RWPE1 (cell line): Measurements from ENCODE around the gene KCNMA1.

Source experiments
- CTCF ChIA-PET: fragments of 350-600 bp; sonication (Branson Sonifier 250); formaldehyde crosslinking; extraction: SDS; loops from one replicate; lab custom pipeline; 2021; lab: Yijun Ruan, JAX
- POLR2A ChIA-PET: fragments of 400-600 bp; formaldehyde crosslinking; extraction: SDS; loops from one replicate; lab custom pipeline; 2020; ENCODE audit warnings: antibody characterized with exemption; ENCODE audit not compliant: low non-redundant PET; lab: Yijun Ruan, JAX
- DNase-seq: peaks from one replicate; pipeline ENCODE4 v3.0.0; 2012; ENCODE audit warnings: low spot score
- H3K27ac ChIP-seq: fragments of 450-650 bp; 2 replicates; pipeline ENCODE4 v1.5.1; 2017
- TF ChIP-seq, protein P1 (sequence below): fragments of 450-650 bp; conservative IDR thresholded peaks from 2 replicates; pipeline ENCODE4 v1.5.1; 2017; ENCODE audit warnings: low read depth, mild to moderate bottlenecking

Gene KCNMA1

DNA sequence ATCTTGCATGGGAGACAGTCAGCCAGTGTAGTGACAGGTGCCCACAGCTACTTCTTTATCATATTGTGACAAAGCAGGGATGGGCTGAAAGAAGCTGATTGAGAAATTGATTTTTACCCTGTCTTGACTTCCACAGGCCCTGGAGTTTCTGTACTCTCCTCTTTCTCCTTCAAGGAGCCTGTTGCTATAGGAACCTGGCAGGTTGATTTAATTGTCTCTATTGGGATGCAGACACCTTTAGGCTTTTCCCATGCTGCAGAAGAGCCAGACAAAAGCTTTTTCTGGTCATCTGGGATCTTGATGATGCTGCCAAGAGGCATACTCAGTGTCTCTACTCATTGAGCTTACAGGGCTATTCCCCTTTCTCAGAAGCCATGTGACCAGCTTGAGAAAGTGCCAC is 754.8 kb downstream of the KCNMA1 start:
- CTCF ChIA-PET = interaction anchor here (0.6 kb wide), 1 partner anchor 509 kb away, joined by 3 read pairs; no protein-coding TSS in a partner anchor
- no peak for DNase-seq
- TF ChIP-seq, protein P1, sequence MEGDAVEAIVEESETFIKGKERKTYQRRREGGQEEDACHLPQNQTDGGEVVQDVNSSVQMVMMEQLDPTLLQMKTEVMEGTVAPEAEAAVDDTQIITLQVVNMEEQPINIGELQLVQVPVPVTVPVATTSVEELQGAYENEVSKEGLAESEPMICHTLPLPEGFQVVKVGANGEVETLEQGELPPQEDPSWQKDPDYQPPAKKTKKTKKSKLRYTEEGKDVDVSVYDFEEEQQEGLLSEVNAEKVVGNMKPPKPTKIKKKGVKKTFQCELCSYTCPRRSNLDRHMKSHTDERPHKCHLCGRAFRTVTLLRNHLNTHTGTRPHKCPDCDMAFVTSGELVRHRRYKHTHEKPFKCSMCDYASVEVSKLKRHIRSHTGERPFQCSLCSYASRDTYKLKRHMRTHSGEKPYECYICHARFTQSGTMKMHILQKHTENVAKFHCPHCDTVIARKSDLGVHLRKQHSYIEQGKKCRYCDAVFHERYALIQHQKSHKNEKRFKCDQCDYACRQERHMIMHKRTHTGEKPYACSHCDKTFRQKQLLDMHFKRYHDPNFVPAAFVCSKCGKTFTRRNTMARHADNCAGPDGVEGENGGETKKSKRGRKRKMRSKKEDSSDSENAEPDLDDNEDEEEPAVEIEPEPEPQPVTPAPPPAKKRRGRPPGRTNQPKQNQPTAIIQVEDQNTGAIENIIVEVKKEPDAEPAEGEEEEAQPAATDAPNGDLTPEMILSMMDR = no peak
- POLR2A ChIA-PET = no interaction called here
- H3K27ac ChIP-seq = no peak overlapping the region

DNA sequence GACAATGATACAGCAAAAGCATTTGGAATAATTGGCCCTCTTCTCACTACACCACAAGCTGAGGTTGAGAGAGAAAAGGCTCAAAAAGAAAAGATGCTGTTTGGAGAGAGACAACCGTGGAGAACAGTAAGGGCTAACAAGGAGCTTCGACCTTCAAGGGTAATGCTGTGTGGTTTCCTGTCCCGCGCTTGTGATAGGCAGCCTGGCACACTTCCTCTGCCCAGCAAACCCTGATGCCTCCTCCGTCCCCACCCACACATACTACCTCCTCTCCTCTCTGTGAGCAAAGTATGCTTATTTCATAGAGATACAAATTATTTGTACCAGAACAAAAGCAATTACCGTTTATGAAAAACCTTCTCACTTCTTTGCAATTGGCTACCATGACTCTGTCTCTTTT is 755.4 kb downstream of the KCNMA1 start:
- ChIA-PET POLR2A (no interaction called here), CTCF (no interaction called here)
- TF ChIP-seq, protein P1 = no peak
- no peak for DNase-seq
- no peak overlapping the region for H3K27ac ChIP-seq

DNA sequence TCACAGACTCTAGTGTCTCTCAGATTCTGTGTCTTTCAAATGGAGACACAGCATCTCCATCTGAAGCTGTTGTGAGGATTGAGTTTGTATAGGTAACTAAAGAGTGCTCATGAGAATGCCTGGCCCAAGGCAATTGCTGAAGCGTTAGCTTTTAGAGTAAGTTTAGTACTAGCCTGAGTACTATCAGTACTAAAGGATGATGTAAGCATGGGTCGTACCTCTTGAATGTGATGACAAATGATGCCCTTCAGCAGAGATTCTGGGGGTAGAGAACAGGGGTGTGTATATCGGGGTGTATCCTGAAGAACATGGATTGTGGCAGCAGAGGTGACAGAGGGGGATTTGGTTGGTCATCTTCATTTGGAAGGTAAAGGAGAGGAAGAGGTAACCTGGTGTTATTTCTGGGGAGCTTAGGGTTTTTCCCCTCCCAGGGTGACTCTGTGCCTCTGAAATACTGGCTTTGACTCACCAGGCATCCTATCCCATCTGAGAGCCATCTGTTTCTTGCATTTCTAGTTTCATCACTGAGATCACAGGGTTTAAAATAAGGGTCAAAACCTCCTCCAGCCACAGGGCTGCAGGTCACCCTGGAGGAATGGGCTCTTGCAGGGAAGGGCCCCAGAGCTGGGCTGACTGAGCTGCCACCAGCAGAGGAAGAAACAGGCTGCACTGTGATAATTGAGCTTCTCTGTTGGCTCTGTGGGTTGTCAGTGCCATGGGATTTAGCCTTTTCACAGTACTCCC is 756.0 kb downstream of the KCNMA1 start:
- ChIA-PET CTCF (no interaction called here), POLR2A (no interaction called here)
- DNase-seq = no peak

DNA sequence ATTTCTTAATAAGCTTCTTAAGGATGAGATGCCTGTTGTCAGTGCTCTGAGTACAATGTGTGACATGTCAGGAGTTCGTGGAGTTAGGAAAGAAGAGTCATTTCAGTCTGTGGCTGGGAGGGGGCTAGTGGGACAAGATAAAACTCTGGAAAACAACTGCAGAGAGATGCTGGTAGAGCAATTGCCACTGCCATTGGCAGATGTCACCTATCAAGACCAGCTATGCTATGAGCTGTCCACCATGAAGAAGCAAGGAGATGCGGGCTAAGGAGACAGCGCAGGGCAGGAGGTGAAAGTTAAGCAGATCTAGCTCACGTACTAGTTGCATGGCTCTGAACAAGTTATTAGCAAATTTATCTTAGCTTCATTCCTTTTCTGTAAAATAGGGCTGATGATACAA is 756.7 kb downstream of the KCNMA1 start:
- H3K27ac ChIP-seq = no peak overlapping the region
- DNase-seq = no peak
- TF ChIP-seq, protein P1 = no peak
- POLR2A ChIA-PET = no interaction called here
- CTCF ChIA-PET = no interaction called here

More for the DNA sequence above, 756.0 kb downstream of the KCNMA1 start:
- H3K27ac ChIP-seq = no peak overlapping the region
- TF ChIP-seq, protein P1 = no peak

DNA sequence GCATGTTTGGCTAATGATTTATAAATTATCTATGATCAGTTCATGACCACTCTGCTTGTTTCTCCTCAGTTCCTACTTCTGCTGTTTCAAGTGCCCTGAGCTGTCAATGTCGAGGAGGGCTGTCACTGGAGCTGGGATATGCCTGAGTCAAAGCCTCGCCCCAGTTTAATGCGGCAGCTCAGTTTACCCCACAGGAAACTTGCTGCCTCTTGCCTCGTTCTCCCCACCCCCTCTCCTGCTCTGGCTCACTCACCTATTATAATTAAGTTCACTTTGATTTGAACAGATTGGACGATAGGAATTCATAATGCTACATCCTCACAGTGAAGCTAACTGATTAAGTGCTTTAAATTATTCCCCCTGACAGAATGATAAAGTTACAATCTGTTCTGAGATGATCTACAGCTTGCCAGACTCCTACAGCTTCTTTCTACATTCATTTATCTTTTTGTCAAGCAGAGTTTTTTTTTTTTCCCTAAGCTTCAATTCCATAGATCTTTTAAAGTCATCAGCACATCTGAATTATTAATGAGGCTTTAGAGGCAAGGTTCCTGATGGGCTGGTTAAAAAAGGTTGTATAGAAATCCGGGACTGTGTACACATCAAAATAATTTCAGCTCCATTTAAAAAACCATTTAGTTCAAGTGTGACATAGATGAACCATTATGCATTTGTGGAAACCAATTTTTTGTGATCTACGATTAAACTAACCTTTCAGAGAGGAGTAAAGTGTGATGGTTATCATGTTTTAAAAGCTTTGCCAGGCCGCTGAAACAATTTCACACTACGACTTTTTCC is 758.3 kb downstream of the KCNMA1 start:
- DNase-seq = no peak
- POLR2A ChIA-PET = no interaction called here
- CTCF ChIA-PET = interaction anchor here (0.6 to 0.7 kb wide), 3 partner anchors 16 to 874 kb away, joined by 3 read pairs; no protein-coding TSS in a partner anchor
- H3K27ac ChIP-seq = no peak overlapping the region
- TF ChIP-seq, protein P1 = no peak

DNA sequence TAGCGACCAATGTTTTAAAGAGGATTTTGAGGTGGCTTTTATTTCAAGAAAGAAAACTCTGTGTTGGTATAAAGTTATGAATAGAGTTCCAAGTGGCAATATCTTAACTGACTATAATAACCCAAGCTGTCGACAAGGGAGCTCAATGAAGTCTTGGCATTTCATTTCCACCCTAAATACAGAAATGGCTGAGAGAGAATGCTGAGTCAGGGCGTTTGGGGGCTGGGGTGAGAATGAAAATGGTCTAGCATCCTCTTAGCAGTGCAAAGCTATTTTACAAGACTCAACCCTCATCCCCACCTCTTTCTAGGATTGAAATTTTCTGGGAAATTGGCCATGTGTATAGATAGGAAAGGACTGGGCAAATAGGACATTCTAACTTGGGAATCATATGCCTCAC is 759.1 kb downstream of the KCNMA1 start:
- DNase-seq = no peak
- H3K27ac ChIP-seq = no peak overlapping the region
- ChIA-PET CTCF (interaction anchor here (0.6 kb wide), 1 partner anchor 91 kb away, joined by 5 read pairs; no protein-coding TSS in a partner anchor), POLR2A (no interaction called here)
- TF ChIP-seq, protein P1 = no peak
